Measurements from ENCODE around the gene DNAJA3.

Gene DNAJA3

DNA sequence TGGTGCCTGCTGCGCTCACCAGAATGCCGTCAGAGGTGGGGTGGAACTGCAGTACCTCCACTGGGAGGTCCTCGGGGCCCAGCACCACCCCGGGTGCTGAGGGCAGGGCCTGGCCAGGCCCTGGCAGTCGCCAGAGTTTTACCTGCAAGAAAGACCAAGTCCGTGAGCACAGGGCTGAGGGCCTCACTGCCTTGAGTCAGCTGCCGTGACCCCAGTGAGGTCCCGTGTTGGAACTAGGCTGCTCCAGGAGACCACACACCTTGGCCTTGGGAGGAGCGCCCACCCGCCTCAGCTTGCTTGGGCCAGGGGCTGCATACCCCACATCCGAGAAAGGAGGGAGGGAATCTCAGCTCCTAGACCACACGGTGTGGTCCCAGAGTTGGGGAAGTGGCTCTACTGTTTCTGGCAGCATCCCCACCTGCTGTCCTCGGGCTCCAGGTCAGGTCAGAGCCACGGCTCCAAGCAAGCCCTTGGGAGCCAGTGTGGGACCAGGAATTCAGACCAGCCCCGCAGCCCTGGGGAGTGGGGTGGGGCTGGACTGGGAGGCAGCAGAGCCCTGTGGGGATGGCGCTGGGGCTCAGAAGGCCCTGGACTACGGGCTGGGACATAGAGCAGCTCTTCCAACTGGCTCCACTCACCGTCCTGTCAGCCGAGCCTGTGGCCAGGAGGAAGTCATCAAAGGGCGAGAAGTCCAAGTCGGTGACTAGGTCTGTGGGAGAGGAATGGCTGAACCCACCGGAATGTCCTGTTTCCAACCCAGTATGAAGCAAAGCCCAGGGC, 17.9 kb upstream of the DNAJA3 start:
- DNase-seq = no peak

DNA sequence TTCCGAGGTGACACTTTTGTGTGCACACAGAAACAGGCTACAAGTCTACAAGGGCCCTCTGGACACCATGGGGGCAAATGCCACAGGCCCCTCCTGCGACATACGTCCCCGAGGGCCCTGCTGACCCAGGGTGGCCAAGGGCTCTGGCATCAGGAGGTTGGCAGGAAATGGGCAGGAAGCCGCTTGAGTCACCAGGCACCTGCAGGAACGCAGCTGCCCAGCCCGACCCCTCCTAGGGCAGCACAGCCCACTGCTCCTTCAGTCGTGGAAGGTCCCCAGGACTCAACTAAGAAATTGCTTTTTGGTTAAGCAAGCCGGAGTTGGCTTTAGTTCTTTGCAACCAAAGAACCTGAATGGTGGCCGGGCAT, 17.4 kb upstream of the DNAJA3 start:
- DNase-seq = no peak

DNA sequence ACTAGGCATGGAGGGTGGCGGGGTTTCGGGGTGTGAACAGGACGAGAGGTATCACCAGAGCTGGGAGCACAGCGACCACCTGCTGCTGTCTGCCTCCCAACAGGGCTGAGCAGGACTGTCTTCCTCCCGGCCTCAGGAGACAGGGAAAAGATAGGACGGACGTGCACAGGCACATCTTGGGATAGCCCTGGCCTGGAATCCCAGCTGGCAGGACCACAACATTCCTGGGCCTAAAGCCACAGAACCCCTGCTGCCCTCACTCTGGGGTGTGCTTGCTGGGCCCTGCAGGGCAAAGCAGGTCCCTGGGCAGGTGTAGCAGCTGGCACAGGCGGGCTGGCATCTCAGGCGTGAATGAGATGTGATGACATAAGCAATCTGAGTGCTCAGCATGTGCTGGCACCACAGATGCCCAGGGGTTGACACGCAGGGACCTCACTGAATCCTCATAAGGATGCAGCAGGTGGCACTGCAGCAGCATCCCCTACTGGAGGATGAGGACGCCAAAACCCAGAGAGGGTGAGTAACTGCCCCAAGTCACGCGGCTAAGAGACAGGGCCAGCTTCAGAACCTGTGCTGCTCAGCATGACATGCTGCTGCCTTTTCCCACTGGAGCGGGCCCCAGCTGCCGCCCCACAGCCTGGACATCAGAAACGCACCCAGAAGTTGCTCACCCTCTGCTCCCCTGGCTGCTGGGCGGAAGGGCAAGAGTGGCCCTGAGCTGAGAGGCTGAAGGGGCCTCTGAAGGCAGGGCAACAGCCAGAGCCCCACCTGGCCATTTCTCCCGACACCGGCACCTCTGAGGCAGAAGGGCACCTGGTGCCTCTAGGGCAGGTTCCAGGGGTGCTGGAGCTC, 16.4 kb upstream of the DNAJA3 start:
- no peak for DNase-seq

DNA sequence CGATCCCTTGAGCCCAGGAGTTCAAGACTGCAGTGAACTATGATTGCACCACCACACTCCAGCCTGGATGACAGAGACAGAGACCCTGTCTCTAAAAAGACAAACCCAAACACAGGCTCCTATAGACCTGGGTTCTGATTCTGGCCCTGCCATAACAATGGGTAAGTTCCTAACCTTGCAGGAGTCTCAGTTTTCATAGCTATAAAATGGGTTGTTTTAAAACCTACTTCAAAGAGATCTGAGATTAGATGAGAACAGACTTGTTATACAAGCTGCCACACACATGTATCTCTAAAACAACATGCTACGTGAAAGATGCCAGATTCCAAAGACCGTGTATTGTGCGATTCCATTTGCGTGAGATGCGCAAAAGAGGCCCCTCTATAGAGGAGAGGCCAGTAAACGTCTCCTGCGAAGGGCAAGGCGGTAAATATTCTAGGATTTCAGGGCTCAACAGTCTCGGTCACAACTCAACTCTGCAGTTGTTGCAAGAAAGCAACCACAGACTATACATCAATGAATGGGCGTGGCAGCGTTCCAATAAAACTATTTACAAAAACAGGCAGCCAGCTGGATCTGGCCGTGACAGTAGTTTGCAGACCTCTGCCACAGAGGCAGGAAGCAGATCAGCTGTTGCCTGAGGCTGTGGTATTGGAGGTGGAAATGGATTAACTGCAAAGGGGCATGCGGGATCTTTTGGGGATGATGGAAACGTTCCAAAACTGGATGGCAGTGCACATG, 15.2 kb upstream of the DNAJA3 start:
- DNase-seq = no peak

DNA sequence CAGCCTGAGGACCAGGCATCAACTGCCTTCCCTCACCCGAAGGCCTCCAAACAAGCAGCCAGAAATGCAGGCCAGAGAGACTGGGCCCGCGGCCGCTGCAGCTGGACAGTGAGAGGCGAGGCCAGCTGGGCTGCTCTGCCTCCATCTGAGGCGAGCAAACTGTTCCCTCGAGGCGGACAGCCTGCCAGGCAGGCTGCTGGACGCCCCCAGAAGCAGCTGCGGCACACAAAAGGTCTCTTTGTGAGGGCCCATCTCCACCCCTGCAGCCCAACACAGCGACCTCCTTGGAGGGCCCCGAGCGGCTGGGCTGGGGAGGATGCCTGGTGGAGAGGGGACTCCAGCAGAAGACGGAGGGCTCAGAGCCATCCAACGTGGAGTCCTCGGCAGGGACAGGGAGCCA, 14.0 kb upstream of the DNAJA3 start:
- DNase-seq = no peak

DNA sequence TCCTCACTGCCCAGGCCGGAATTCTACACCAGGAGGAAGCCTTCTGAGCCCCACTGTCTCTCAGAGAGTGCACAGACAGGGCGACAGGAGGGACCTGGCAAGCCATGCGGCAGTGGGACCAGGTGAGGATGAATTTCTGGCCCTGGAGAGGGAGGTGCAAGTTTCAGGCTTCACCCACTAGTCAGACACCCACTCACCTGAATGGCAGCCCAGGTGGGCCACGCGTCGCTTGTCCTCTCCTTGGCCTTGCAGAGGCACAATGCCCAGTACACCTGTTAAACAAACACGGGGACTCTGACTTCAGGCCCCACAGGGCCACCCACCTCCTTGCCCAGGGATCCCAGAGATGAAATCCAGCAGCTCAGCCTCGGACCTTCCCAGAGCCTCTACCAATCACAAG, 13.5 kb upstream of the DNAJA3 start:
- DNase-seq = no peak

DNA sequence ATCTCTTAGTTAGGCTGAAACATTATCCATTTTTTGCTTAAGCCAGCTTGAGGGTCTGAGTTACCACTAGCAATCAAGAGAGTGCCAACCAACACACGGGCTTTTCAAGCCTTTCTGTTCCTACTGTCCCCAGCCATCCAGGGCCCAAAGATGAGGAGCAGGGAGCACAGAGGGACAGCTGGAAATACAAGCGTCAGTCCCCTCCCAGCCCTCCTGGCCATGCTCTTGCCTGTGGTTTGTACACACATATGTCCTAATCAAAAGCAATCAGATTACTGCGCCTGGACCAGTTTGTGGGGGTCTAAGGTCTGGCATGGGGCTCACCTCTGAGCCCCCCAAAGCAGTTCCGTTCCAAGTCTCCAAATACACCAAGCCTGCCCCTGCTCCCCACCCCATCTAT, 12.8 kb upstream of the DNAJA3 start:
- DNase-seq = no peak

DNA sequence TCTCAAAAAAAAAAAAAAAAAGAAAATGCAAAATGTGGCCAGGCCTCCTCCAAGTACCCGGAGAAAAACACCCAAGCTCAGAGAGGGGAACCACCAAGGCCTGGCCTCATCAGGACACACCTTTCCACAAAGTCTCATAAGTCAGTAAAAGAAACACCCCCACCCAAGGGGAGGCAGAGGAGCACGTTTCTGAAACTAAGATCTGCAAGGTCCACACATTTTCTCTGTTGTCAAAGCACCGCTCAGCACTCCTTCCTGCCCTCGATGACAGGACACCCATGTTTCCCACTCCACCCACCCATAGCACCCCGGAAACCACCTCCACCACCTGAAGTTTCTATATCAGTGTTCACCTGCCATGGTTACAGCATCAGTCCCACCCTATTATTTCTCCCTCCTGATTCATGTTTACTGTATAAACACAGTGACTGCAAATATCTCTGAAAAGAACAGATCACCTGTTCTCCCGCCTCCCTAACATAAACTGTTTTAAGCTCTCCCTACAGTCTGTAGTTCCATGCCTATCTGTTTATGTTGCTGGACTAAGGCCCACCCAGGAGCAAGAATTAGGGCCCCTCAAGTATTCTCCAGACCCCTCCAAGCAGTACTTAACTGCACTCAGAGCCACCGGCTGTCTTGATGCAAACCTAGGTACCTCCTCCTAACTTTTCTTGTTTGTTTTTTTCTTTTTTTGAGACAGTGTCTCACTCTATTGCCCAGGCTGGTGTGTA, 11.3 kb upstream of the DNAJA3 start:
- no peak for DNase-seq

DNA sequence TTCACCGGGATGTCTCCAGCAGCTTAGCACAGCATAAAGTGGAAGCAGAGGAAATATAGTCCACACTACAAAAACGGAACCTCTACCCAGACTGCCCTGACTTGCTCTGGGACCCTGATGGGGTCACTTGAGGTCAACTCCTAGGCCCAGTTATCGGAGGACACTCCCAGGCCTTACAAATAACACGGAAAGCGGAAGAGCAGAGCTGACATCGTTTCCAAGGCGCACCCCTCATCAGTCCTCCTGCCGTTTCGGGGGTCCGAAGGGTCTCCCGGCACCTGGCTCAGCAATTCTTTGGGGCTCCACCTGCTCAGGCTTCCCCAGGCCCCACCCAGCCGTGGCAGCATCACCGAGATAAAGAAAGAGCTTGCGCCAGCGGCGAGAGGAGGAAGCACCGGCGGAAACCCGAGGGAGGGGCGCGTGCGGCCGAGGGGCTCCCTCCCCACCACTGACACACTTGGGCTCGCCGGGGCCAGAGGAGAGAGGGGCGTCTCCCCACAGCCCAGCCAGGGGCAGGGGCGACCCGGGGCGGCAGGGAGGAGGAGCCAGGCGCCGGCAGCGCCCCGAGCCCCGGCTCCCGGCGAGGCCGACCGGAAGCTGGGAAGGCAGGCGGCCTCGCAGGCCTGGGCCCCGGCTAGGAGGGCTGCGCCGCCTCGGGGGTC, 10.0 kb upstream of the DNAJA3 start:
- DNase-seq = peak; percentile 53

DNA sequence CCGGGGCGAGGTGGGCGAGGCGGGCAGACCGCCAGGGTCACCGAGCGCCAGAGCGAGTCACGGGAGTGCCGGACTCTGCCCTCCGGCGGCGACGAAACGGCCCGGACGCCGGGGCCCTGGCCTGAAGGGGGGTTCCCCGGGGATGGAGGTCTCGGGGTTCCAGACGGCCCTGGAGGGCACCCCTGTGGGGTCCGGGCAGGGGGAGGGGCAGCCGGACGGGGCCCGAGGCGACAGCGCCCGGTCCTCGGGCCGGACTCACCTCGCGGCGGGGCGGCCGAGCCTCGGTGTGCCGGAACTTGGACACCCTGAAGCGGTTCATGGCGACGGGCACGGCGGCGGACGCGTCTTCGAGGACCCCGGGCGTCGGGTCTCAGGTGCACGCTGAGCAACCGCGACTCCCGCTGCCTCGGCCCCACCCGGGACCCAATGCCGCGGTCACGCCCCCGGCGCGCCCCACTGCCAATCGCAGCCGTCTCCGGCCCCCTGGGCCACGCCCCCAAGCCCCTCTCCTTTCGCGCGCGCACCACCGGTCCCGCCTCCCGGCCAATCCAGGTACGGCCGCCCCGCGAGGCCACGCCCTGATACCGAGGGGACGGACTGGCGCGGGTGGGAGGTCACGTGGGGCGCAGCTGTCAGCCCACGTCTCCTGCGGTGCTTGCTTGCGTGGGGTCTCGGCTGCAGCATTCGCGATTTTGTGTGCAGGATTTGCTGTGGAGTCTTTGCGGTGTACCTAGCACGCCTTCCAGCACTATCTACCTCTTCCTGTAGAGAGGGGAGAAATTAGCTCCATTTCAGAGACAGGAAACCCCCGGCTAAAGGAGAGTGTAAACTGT, 9.3 kb upstream of the DNAJA3 start, which contains the start of gene CORO7:
TSS of gene CORO7 (minus strand) at position 397 of the 833 bp plus-strand sequence. CDS start at position 319, 78 bp downstream.
- DNase-seq = peak; percentile 100

DNA sequence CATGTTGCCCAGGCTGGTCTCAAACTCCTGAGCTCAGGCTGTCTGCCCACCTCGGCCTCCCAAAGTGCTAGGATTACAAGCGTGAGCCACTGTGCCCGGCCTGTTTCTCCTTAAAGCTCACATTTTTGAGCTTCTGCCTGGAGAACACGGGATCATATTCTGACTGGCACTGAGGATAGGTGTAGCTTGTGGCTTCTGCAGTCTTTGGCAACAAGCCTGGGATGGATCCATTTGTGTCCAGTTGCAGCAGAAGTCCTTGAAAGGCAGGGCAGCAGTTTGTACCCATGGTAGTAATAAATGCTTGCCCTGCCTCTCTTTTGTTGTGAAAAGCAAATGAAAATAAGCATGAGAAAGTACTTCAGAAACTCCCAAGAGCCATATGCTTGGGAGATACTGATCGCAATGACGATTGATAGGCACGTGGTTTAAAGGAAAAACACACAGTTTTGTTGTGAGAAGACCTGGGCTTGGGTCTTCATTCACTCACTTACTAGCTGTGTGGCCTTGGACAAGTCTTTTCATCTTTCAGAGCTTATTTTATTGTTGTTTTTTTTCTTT, 6.2 kb upstream of the DNAJA3 start:
- no peak for DNase-seq

DNA sequence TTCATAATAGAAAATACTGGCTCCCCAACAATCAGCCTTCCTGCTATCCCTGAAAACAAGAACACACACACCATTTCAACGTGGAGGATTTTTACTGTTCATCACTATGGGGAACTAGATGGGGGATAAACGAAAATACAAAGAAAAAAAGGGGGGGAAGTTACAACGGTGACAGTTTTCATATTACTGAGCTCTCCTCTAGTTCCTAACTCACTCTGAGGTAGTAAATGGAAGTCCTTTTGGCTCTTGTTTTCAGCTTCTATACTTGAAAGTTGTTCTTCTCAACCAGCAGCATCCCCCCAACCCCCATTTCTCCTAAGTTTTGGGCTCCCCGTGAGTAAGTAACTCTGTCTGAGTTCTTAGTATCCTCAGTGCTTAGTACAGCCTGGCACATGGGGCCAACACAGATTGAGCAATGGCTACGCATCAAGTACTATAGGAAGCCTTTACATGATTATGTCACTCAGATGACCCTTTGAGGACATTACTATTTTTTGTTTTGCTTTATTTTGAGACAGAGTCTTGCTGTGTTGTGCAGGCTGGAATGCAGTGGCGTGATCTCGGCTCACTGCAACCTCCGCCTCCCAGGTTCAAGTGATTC, 5.1 kb upstream of the DNAJA3 start:
- DNase-seq = no peak

DNA sequence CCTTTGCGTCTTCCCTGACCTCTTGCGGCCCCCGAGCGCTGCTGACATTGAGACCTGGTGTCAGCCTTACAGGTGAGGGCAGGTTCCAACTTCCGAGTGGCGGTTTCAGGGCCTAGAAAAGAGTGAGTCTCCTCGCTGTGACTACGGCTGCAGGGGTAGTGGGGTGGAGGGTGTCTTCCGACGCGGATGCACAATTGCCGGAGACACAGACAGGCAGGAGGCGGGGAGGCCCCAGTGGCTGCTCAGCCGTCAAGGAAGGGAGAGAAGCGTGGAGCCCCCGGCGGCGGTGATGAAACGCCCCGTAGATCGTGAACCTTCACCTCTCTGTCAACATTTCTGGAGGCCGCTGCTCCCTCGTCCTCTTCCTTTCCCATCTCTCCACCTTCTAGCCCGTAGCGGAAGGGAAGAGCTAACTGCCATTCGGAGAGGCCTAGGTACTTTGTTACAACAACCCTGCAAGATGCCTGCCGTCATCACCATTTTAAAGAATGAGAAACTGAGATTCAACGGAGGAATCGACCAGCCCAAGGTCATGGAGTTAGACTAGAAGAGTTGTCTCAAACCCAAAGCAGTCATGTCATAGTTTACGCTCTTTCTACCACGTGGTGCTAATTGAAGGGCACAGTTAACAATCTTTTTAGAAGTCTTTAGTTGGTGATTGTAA, 485 bp downstream of the DNAJA3 start:
- no peak for DNase-seq

DNA sequence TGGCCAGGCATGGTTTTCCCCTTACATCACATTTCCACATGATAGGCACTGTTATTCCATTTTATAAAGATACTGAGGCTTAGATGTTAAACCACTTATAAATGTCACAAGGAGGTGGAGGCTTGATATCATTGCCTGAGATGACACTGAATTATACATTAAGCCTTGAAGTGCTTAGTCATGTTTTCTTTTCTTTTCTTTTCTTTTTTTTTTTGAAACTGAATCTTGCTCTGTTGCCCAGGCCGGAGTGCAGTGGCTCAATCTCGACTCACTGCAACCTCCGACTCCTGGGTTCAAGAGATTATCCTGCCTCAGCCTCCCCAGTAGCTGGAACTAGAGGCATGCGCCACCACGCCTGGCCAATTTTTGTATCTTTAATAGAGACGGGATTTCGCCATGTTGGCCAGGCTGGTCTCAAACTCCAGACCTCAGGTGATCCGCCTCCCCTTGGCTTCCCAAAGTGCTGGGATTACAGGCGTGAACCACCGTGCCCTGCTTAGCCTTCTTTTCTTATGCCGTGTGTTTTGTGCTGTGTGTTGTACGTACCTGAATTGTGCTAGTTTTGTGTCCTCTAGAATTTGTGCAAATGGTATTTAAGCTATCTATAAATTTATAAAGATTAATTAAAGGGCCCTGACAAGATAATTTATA, 1.2 kb downstream of the DNAJA3 start:
- DNase-seq = no peak

DNA sequence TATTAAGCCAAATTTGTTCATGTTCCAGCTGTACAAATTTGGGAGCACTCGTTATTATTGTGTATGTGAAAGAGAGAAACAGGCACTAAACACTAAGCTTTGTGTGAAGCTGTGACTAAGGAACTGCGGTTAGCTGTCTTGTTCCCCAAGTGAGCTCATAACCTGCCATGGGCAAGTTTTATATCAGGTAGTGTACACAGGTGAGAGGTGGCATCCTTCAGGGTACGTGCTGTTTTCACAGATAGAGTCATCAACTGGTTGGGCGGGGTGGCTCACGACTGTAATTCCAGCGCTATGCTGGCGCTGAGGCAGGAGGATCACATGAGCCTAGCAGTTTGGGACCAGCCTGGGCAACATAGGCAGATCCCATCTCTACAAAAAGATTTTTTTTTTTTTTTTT, 2.8 kb downstream of the DNAJA3 start:
- no peak for DNase-seq

DNA sequence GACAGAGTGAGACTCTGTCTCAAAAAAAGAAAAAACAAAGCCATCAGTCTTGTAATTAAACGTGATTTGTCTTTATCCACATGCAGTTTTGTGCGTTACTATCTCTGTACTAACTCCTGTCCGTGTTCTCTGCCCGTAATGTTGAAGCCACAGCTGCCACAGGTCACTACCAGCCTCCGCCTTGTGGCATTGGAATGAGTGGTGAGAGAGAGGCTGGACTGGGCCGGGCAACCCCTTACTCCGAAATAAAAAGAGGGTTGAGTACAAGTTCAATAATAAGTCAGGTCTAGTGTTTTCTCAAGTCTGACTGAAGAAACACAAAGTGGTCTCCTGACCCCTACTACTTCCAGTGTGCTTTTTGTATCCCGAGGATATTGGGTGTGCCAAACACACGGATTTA, 5.4 kb downstream of the DNAJA3 start:
- DNase-seq = no peak

DNA sequence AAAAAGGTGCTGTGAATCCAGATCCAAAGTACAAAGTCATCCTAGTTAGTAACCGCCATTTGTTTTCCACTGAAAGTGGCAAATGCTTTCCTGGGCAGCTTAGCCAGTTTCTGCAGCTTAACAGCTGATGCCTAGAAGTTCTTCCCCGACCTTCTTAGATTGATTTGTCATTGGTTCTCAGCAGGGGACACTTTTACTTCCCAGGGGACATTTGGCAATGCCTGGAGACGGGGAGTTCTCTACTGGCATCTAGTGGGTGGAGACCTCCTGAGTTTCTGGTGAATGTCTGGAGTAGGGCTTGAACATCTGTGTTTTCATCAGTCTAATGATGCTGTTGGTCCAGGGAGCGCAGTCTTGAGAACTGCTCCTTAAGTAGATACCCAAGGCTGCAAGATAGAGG, 7.6 kb downstream of the DNAJA3 start:
- DNase-seq = no peak

DNA sequence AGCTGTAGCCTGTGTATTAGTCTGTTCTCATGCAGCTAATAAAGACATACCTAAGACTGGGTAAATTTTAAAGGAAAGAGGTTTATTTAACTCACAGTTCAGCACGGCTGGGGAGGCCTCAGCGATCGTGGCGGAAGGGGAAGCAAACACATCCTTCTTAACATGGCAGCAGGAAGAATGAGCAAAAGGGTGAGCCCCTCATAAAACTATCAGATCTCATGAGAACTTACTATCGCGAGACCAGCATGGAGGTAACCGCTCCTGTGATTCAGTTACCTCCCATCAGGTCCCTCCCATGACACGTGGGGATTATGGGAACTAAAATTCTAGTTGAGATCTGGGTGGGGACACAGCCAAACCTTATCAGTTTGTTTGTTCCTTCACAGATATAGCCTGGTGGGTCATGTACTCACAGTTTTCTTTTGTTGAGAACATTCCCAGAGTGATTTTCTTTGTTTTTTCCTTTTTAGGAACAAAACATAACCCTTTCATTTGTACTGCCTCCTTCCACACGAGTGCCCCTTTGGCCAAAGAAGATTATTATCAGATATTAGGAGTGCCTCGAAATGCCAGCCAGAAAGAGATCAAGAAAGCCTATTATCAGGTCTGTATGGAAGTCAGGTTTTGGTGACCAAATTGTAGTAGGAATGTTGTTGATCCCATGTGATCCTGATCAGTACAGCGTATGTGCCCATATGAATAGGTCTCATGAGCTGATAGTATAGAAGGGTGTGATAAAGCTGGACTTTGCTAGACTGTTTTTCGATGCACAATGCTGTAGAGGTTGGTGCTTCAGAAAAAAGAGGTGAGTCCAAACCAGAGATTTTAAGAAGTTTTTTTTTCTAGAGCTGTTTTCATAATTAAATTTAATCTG, 8.5 kb downstream of the DNAJA3 start:
- no peak for DNase-seq
